Thyroid gland (tissue), 4 donors: ENCODE data around the gene TTF2. TPM values are rescaled to one million over a fixed set of nuclear protein-coding genes. Genes with fewer than 3 reads are reported as not detected.

Source experiments
- DNase-seq, 2 donors: peaks; one replicate each; pipeline ENCODE4 v3.0.0-alpha.2; 2019
- H3K27ac ChIP-seq, 3 donors: fragments of 200-600 bp; sonication (generic); 1 replicate in 2 of 3; 2 replicates in 1 of 3; pipeline ENCODE4 v1.5.1; 2016 to 2019; ENCODE audit warnings: mild to moderate bottlenecking in 1 of 3, moderate library complexity in 1 of 3
- H3K27me3 ChIP-seq: fragments of 200-600 bp; sonication (generic); one replicate; pipeline ENCODE4 v1.5.1; 2019
- H3K36me3 ChIP-seq, 2 donors: fragments of 200-600 bp; sonication (generic); one replicate each; pipeline ENCODE4 v1.5.1; 2016 to 2019
- H3K4me1 ChIP-seq, 2 donors: fragments of 200-600 bp; sonication (generic); one replicate each; pipeline ENCODE4 v1.5.1; 2017 to 2019
- H3K4me3 ChIP-seq, 3 donors: fragments of 200-600 bp; sonication (generic); replicated peaks in 1 of 3; 1 replicate in 2 of 3; 2 replicates in 1 of 3; pipeline ENCODE4 v1.5.1; 2016; ENCODE audit warnings: mild to moderate bottlenecking in 1 of 3
- H3K9me3 ChIP-seq: fragments of 200-600 bp; sonication (generic); one replicate; pipeline ENCODE4 v1.5.1; 2017
- CTCF ChIP-seq, 6 experiments: fragments of 200-600 bp in 3 of 6; fragments of 450-650 bp in 3 of 6; sonication (generic) in 3 of 6; IDR thresholded peaks; one replicate each; pipeline ENCODE4 v1.5.1; 2016 to 2019; ENCODE audit warnings: antibody characterized with exemption in 6 of 6, mild to moderate bottlenecking in 2 of 6, inconsistent platforms in 1 of 6, moderate library complexity in 1 of 6
- POLR2A ChIP-seq, 2 donors: fragments of 450-650 bp; IDR thresholded peaks; one replicate each; pipeline ENCODE4 v1.6.1; 2017; ENCODE audit warnings: antibody characterized with exemption in 2 of 2, mild to moderate bottlenecking in 2 of 2, moderate library complexity in 1 of 2
- WGBS, 2 donors: methylation state at CpG; one replicate each; pipeline ENCODE4 v1.1.5; 2017; 5-methylcytosine and 5-hydroxymethylcytosine counted together
- intact Hi-C: fragments of 100-400 bp; cut with DNase I; formaldehyde crosslinking; loops from one replicate; pipeline ENCODE4 v1.15.1; 2023
- total RNA-seq, 4 donors: library from RNA; depleted of rRNA; stranded (reverse); fragments of >200 nt; gene quantifications; one replicate each; pipeline ENCODE4 v1.2.3, GENCODE V29; 2016

The TTF2 gene
- 10 to 100 TPM in 3 of 4 donors, 1 to 10 TPM in 1; 6.0 to 32.3 (median 17.2) TPM for total RNA-seq

GRCh38 chr1:117059678-117060440 is at the start of gene TTF2:
TTF2 (plus strand) TSS chr1:117060326; CDS start chr1:117060347, 21 bp downstream.
- DNase-seq = peak; percentile 95
- no peaks in the 10 kb centered on the region for H3K9me3 ChIP-seq
- H3K4me3 ChIP-seq = peak within 1 kb of the TSS; percentile 57 to 84 (median 64)
- H3K27ac ChIP-seq = peak within 1 kb of the TSS in 2 of 3 donors; percentile 20 to 30
- H3K27me3 ChIP-seq = no peaks in the 10 kb centered on the region
- WGBS, 2 donors = 0 to 1% methylated on average over 35 to 48 of the region's 48 CpGs
- no peaks in the 10 kb centered on the region for H3K36me3 ChIP-seq
- H3K4me1 ChIP-seq = peaks cover 6 to 8% of the 10 kb centered on the region in 2 donors
- peak in 2 of 6 experiments; percentile 19 to 24 for TF ChIP-seq CTCF (IDR thresholded peaks at IDR 0.05)
- TF ChIP-seq POLR2A (IDR thresholded peaks at IDR 0.05) = peak; percentile 7 to 20
- intact Hi-C loops = loop anchor here (5.0 kb wide), 1 partner anchor 323 kb away; no protein-coding TSS in a partner anchor

- intact Hi-C loops = no loop called here
- Histone ChIP-seq H3K27ac (no peak overlapping the region), H3K27me3 (no peaks in the 10 kb centered on the region), H3K36me3 (no peaks in the 10 kb centered on the region), H3K4me1 (no peaks in the 10 kb centered on the region), H3K4me3 (no peak overlapping the region), H3K9me3 (no peaks in the 10 kb centered on the region)
- WGBS, 2 donors = 92 to 93% methylated on average over 3 of the region's 3 CpGs
- no peak for DNase-seq
- TF ChIP-seq CTCF (IDR thresholded peaks at IDR 0.05) = no peak
- TF ChIP-seq POLR2A (IDR thresholded peaks at IDR 0.05) = no peak
These were observed 48.8 kb upstream of the TTF2 start for GRCh38 chr1:117011334-117011733.

DNA sequence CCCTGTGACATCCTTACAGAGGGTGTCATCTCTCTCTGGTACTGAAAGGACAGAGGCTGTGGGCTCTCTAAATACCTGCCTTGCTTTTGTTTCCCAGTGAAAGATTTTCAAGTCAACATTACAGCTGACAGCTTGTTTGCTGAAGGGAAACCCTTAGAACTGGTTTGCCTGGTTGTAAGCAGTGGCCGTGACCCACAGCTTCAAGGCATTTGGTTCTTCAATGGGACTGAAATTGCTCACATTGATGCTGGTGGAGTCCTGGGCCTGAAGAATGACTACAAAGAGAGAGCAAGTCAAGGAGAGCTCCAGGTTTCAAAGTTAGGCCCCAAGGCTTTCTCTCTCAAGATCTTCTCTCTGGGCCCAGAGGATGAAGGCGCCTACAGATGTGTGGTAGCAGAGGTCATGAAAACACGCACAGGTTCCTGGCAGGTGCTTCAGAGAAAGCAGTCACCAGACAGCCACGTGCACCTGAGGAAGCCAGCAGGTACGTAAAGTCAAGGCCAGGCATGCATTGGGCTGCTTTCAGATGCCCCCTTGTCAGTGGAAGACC is 46.7 kb upstream of the TTF2 start:
- peak; percentile 70 to 72 for DNase-seq
- no peak overlapping the region for H3K27ac ChIP-seq
- intact Hi-C loops = no loop called here

DNA sequence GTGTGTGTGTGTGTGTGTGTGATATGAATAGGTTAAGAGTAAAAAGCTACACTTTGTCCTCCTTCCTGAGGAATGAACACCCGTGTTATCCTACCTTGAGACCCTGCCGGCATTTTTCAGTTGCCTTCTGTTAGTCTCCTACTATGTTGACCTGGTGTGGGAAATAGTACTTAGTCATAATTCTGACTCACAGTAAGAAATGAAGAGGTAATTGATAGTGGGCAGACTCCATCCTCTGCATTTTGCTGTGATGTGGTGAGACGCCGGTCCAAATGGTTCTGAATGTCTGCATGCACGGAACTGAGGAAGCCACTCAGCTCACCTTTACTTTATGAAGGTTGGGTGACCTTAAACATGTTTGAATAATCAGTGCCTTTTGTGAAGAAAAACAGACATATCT is 45.9 kb upstream of the TTF2 start:
- Histone ChIP-seq H3K36me3 (no peaks in the 10 kb centered on the region), H3K4me1 (no peaks in the 10 kb centered on the region), H3K27me3 (no peaks in the 10 kb centered on the region), H3K27ac (no peak overlapping the region), H3K4me3 (no peak overlapping the region), H3K9me3 (no peaks in the 10 kb centered on the region)
- WGBS, 2 donors = 91 to 95% methylated on average over 5 of the region's 5 CpGs
- no peak for TF ChIP-seq POLR2A (IDR thresholded peaks at IDR 0.05)
- no peak for TF ChIP-seq CTCF (IDR thresholded peaks at IDR 0.05)
- intact Hi-C loops = no loop called here
- no peak for DNase-seq

More for the DNA sequence above, 46.7 kb upstream of the TTF2 start:
- Histone ChIP-seq H3K4me3 (no peak overlapping the region), H3K36me3 (no peaks in the 10 kb centered on the region), H3K27me3 (no peaks in the 10 kb centered on the region), H3K4me1 (no peaks in the 10 kb centered on the region), H3K9me3 (no peaks in the 10 kb centered on the region)
- TF ChIP-seq CTCF (IDR thresholded peaks at IDR 0.05) (no peak), POLR2A (IDR thresholded peaks at IDR 0.05) (no peak)
- WGBS, 2 donors = 68 to 73% methylated on average over 3 to 5 of the region's 5 CpGs

- Histone ChIP-seq H3K36me3 (no peaks in the 10 kb centered on the region), H3K4me3 (no peak overlapping the region), H3K27me3 (no peaks in the 10 kb centered on the region), H3K4me1 (no peaks in the 10 kb centered on the region), H3K27ac (no peak overlapping the region), H3K9me3 (no peaks in the 10 kb centered on the region)
- no peak for TF ChIP-seq CTCF (IDR thresholded peaks at IDR 0.05)
- TF ChIP-seq POLR2A (IDR thresholded peaks at IDR 0.05) = no peak
- no peak for DNase-seq
- 95 to 97% methylated on average over 3 of the region's 3 CpGs for WGBS, 2 donors
- intact Hi-C loops = no loop called here
These were observed 44.4 kb upstream of the TTF2 start for GRCh38 chr1:117015724-117016123.
